H1 (cell line): ENCODE data around the gene MLANA. TPM values are rescaled to one million over a fixed set of nuclear protein-coding genes. Genes with fewer than 3 reads are reported as not detected.

ENCODE experiments used
- CTCF ChIA-PET: fragments of 300-600 bp; sonication (Branson Sonifier 250); formaldehyde crosslinking; loops from one replicate; lab custom pipeline; 2021; ENCODE audit not compliant: partially characterized antibody; lab: Charles Lee
- POLR2A ChIA-PET: fragments of 300-600 bp; sonication (Branson Sonifier 250); formaldehyde crosslinking; loops from one replicate; lab custom pipeline; 2021; ENCODE audit warnings: inconsistent platforms; ENCODE audit not compliant: partially characterized antibody; lab: Charles Lee
- DNase-seq, 2 experiments: peaks; one replicate each; pipeline versions ENCODE4 v3.0.0 to v3.0.0-alpha.2; 2010 to 2022; ENCODE audit warnings: low spot score in 2 of 2, low read depth in 1 of 2, mixed read lengths in 1 of 2
- FAIRE-seq: peaks from 2 replicates; lab custom pipeline; 2011; peaks lifted over from hg19 to GRCh38; lab: Jason Lieb, UNC
- H2AFZ ChIP-seq: 2 replicates; pipeline ENCODE4 v1.8.1; 2012; ENCODE audit warnings: low read length, inconsistent platforms
- H2AK5ac ChIP-seq: 2 replicates; pipeline ENCODE4 v1.6.1; 2013; ENCODE audit warnings: low read depth, low read length
- H2BK120ac ChIP-seq: replicated peaks from 2 replicates; pipeline ENCODE3; 2013; ENCODE audit warnings: low read depth, low read length, inconsistent platforms
- H2BK12ac ChIP-seq: 2 replicates; pipeline ENCODE4 v1.6.1; 2013; ENCODE audit warnings: low read depth, low read length
- H2BK15ac ChIP-seq: 2 replicates; pipeline ENCODE4 v1.6.1; 2013; ENCODE audit warnings: low read length
- H2BK20ac ChIP-seq: 2 replicates; pipeline ENCODE4 v1.6.1; 2013; ENCODE audit warnings: low read length
- H2BK5ac ChIP-seq: 2 replicates; pipeline ENCODE4 v1.6.1; 2013; ENCODE audit warnings: low read depth, low read length
- H3K14ac ChIP-seq: 2 replicates; pipeline ENCODE4 v1.6.1; 2013; ENCODE audit warnings: inconsistent platforms; ENCODE audit not compliant: insufficient read length
- H3K18ac ChIP-seq: 2 replicates; pipeline ENCODE4 v1.6.1; 2013; ENCODE audit warnings: low read length; ENCODE audit errors: extremely low read depth
- H3K23ac ChIP-seq: 2 replicates; pipeline ENCODE4 v1.6.1; 2013; ENCODE audit warnings: inconsistent platforms; ENCODE audit not compliant: insufficient read length
- H3K23me2 ChIP-seq: 2 replicates; pipeline ENCODE4 v1.6.1; 2013; ENCODE audit warnings: low read depth, low read length
- H3K27ac ChIP-seq: 2 replicates; pipeline ENCODE4 v1.6.1; 2011; ENCODE audit warnings: low read depth, low read length, inconsistent platforms
- H3K27me3 ChIP-seq, 4 experiments: replicated peaks in 1 of 4; 1 replicate in 1 of 4; 2 replicates in 3 of 4; pipeline versions ENCODE4 v1.6.1 to v1.8.1; 2011 to 2013; ENCODE audit warnings: low read length in 3 of 4, mild to moderate bottlenecking in 3 of 4, inconsistent platforms in 2 of 4, mixed read lengths in 2 of 4, moderate library complexity in 1 of 4; ENCODE audit not compliant: control insufficient read depth in 3 of 4, insufficient read depth in 3 of 4; ENCODE audit errors: extremely low read depth in 1 of 4
- H3K36me3 ChIP-seq, 4 experiments: 2 replicates each; pipeline versions ENCODE4 v1.6.1 to v1.8.1; 2011 to 2013; ENCODE audit warnings: mild to moderate bottlenecking in 4 of 4, low read length in 3 of 4, moderate library complexity in 2 of 4, control low read depth in 1 of 4, inconsistent platforms in 1 of 4; ENCODE audit not compliant: insufficient read depth in 4 of 4, control insufficient read depth in 2 of 4
- H3K4ac ChIP-seq: replicated peaks from 2 replicates; pipeline ENCODE3; 2013; ENCODE audit warnings: low read length, low read depth, mixed read lengths, inconsistent platforms; ENCODE audit not compliant: insufficient read length
- H3K4me1 ChIP-seq, 4 experiments: replicated peaks in 1 of 4; 1 replicate in 1 of 4; 2 replicates in 3 of 4; pipeline versions ENCODE4 v1.6.1 to v1.8.1; 2011 to 2013; ENCODE audit warnings: low read length in 3 of 4, inconsistent platforms in 2 of 4, mixed read lengths in 1 of 4; ENCODE audit not compliant: insufficient read depth in 4 of 4, control insufficient read depth in 3 of 4
- H3K4me2 ChIP-seq, 2 experiments: 2 replicates each; pipeline versions ENCODE4 v1.6.1 to v1.8.1; 2011 to 2013; ENCODE audit warnings: low read depth in 2 of 2, low read length in 2 of 2, control low read depth in 1 of 2, inconsistent platforms in 1 of 2, mild to moderate bottlenecking in 1 of 2; ENCODE audit not compliant: insufficient read depth in 1 of 2
- H3K4me3 ChIP-seq, 4 experiments: fragments of 200-600, 300-600 bp in 1 of 4; sonication (generic), shearing (Covaris generic), sonication (Bioruptor Twin) in 1 of 4; 2 replicates each; pipeline versions ENCODE4 v1.5.1 to v1.8.1; 2011 to 2016; ENCODE audit warnings: low read length in 4 of 4, low read depth in 3 of 4, control low read depth in 2 of 4, inconsistent platforms in 2 of 4, mild to moderate bottlenecking in 2 of 4, mixed read lengths in 1 of 4, moderate library complexity in 1 of 4; ENCODE audit not compliant: insufficient read depth in 2 of 4; ENCODE audit errors: extremely low read depth in 1 of 4
- H3K56ac ChIP-seq: replicated peaks from 2 replicates; pipeline ENCODE3; 2013; ENCODE audit warnings: low read depth, mild to moderate bottlenecking, mixed read lengths, low read length, inconsistent platforms; ENCODE audit not compliant: insufficient read length
- H3K79me1 ChIP-seq: 2 replicates; pipeline ENCODE4 v1.6.1; 2013; ENCODE audit warnings: low read depth, low read length, control low read depth
- H3K79me2 ChIP-seq, 2 experiments: 2 replicates each; pipeline versions ENCODE4 v1.6.1 to v1.8.1; 2012 to 2013; ENCODE audit warnings: low read length in 2 of 2, mild to moderate bottlenecking in 2 of 2, inconsistent platforms in 1 of 2; ENCODE audit not compliant: insufficient read depth in 2 of 2, control insufficient read depth in 1 of 2
- H3K9ac ChIP-seq, 4 experiments: replicated peaks in 1 of 4; 1 replicate in 1 of 4; 2 replicates in 3 of 4; pipeline versions ENCODE4 v1.6.1 to v1.8.1; 2011 to 2013; ENCODE audit warnings: low read depth in 3 of 4, low read length in 3 of 4, control low read depth in 2 of 4, mild to moderate bottlenecking in 2 of 4, moderate library complexity in 2 of 4, inconsistent platforms in 1 of 4; ENCODE audit errors: extremely low read depth in 1 of 4
- H3K9me3 ChIP-seq, 2 experiments: 2 replicates each; pipeline versions ENCODE4 v1.6.1 to v1.8.1; 2012 to 2013; ENCODE audit warnings: mild to moderate bottlenecking in 2 of 2, moderate library complexity in 2 of 2, control low read depth in 1 of 2, inconsistent platforms in 1 of 2, low read depth in 1 of 2, low read length in 1 of 2, mixed read lengths in 1 of 2; ENCODE audit not compliant: insufficient read depth in 2 of 2
- H4K20me1 ChIP-seq, 2 experiments: replicated peaks in 1 of 2; 2 replicates each; pipeline versions ENCODE3 to v1.8.1; 2011 to 2013; ENCODE audit warnings: inconsistent platforms in 2 of 2, low read length in 2 of 2, mild to moderate bottlenecking in 1 of 2; ENCODE audit not compliant: insufficient read depth in 2 of 2, control insufficient read depth in 1 of 2
- H4K5ac ChIP-seq: 2 replicates; pipeline ENCODE4 v1.6.1; 2013; ENCODE audit warnings: low read length, low read depth, mixed read lengths, inconsistent platforms; ENCODE audit not compliant: insufficient read length
- H4K8ac ChIP-seq: 2 replicates; pipeline ENCODE4 v1.8.0; 2013; ENCODE audit warnings: mild to moderate bottlenecking, moderate library complexity, low read length, inconsistent platforms; ENCODE audit not compliant: insufficient read depth; ENCODE audit errors: extremely low read depth
- H4K91ac ChIP-seq: replicated peaks from 2 replicates; pipeline ENCODE3; 2013; ENCODE audit warnings: low read length, mixed read lengths, inconsistent platforms; ENCODE audit not compliant: insufficient read length
- TEAD4 ChIP-seq: IDR thresholded peaks from 2 replicates; pipeline ENCODE4 v1.6.1; 2012; ENCODE audit warnings: low read depth, low read length, inconsistent platforms, mixed read lengths
- WGBS, 2 experiments: shearing (Covaris generic) in 1 of 2; methylation state at CpG; one replicate each; pipeline versions ENCODE4 v1.1.6 to v1.1.7; 2013 to 2015; ENCODE audit warnings: low lambda C conversion rate in 2 of 2, mixed read lengths in 2 of 2, inconsistent platforms in 1 of 2, low coverage in 1 of 2, missing lambda C conversion rate in 1 of 2; ENCODE audit not compliant: insufficient replicate concordance in 2 of 2, insufficient coverage in 1 of 2, insufficient read length in 1 of 2; ENCODE audit errors: extremely low coverage in 1 of 2, missing lambda C conversion rate in 1 of 2; 5-methylcytosine and 5-hydroxymethylcytosine counted together
- polyA plus RNA-seq, 7 experiments: library from polyadenylated mRNA; depleted of rRNA in 3 of 7; stranded (reverse) in 5 of 7; unstranded in 2 of 7; fragments of >200 nt in 5 of 7; fragments of 200-250 nt in 2 of 7; gene quantifications; 1 replicate in 5 of 7; 2 replicates in 1 of 7; 4 replicates in 1 of 7; pipeline versions ENCODE4 v1.2.1 to v1.2.3, GENCODE V29; 2011 to 2013; ENCODE audit warnings: missing spikeins in 2 of 7, mixed read lengths in 2 of 7
- total RNA-seq: library from RNA; stranded (reverse); fragmentation: NEBNext Ultra II Directional; extraction: Animal tissue kit (Norgen Biotek cat#: 25700); gene quantifications from 2 replicates; pipeline ENCODE4 v1.2.1, GENCODE V29; 2021

MLANA gene
- total and polyA plus RNA-seq, 2 of the 8 experiments (the other 6 are each of a cell fraction or from before 2014, with no cell fraction given), result not detected

GRCh38 chr9:5874048-5874447 lies 16.6 kb upstream of the MLANA start:
- no peak for FAIRE-seq
- Histone ChIP-seq H3K4me1 (0 out of 7 replicates have a peak, but pooled peaks cover 0 to 3% (median 1%) of the 10 kb centered on the region in 4 experiments), H3K36me3 (no peaks in the 10 kb centered on the region), H2AFZ (no peak overlapping the region), H3K79me1 (no peaks in the 10 kb centered on the region), H2BK120ac (no peak overlapping the region), H3K27me3 (no peaks in the 10 kb centered on the region), H3K27ac (no peak overlapping the region), H4K5ac (no peak overlapping the region), H3K4ac (no peak overlapping the region), H2BK5ac (no peak overlapping the region), H3K9me3 (no peaks in the 10 kb centered on the region), H3K4me3 (no peak overlapping the region), H2AK5ac (no peak overlapping the region), H3K79me2 (no peaks in the 10 kb centered on the region), H3K9ac (no peak overlapping the region), H3K18ac (no peak overlapping the region), H2BK15ac (no peak overlapping the region), H3K23ac (no peak overlapping the region), H4K91ac (no peak overlapping the region), H2BK12ac (no peak overlapping the region), H3K4me2 (no peak overlapping the region), H4K20me1 (no peaks in the 10 kb centered on the region), H3K14ac (no peak overlapping the region), H3K23me2 (no peaks in the 10 kb centered on the region), H3K56ac (no peak overlapping the region), H4K8ac (no peak overlapping the region), H2BK20ac (no peak overlapping the region)
- ChIA-PET POLR2A (no interaction called here), CTCF (interaction anchor here (0.7 to 3.0 kb wide), 4 partner anchors 12 to 113 kb away, joined by 3 to 20 read pairs (median 4); no protein-coding TSS in a partner anchor)
- TF ChIP-seq TEAD4, result no peak
- 94% methylated on average over 2 of the region's 2 CpGs; no CpG with 5 or more reads in 1 of the 2 experiments for WGBS, 2 experiments
- DNase-seq, result no peak
